GM19397 (cell line): ENCODE data around the gene CEP126.

Experiments
- ATAC-seq: cut with Tn5 transposase; IDR thresholded peaks from one replicate; pipeline ENCODE4 v1.9.1; 2021; ENCODE audit warnings: mild to moderate bottlenecking, moderate library complexity; ENCODE audit not compliant: unreplicated experiment

CEP126 gene

GRCh38 chr11:101914738-101915426, at the start of gene CEP126:
Gene CEP126 (plus strand): TSS chr11:101915010. CDS start chr11:101915285, 275 bp downstream.
- ATAC-seq, result peak; percentile 100

- no peak for ATAC-seq
These were observed 48.0 kb upstream of the CEP126 start for GRCh38 chr11:101866619-101867491.

- ATAC-seq, result no peak
These were observed 46.9 kb upstream of the CEP126 start for GRCh38 chr11:101867951-101868350.

GRCh38 chr11:101870510-101870909, 44.3 kb upstream of the CEP126 start:
- no peak for ATAC-seq

GRCh38 chr11:101872171-101872882, 42.5 kb upstream of the CEP126 start:
- no peak for ATAC-seq

GRCh38 chr11:101880222-101880621, 34.6 kb upstream of the CEP126 start:
- ATAC-seq, result no peak

- ATAC-seq, result no peak
These were observed 33.2 kb upstream of the CEP126 start for GRCh38 chr11:101881586-101881985.

- ATAC-seq, result no peak
These were observed 29.2 kb upstream of the CEP126 start for GRCh38 chr11:101885631-101886030.

GRCh38 chr11:101889767-101890166, 25.0 kb upstream of the CEP126 start:
- no peak for ATAC-seq

GRCh38 chr11:101894505-101894904, 20.3 kb upstream of the CEP126 start:
- ATAC-seq, result no peak

GRCh38 chr11:101907815-101908214, 7.0 kb upstream of the CEP126 start:
- ATAC-seq, result no peak

- no peak for ATAC-seq
These were observed 5.7 kb upstream of the CEP126 start for GRCh38 chr11:101909087-101909486.

GRCh38 chr11:101912823-101913284, 2.0 kb upstream of the CEP126 start:
- no peak for ATAC-seq

- no peak for ATAC-seq
These were observed 1.2 kb upstream of the CEP126 start for GRCh38 chr11:101913656-101914055.

GRCh38 chr11:101914341-101914737, 471 bp upstream of the CEP126 start:
- ATAC-seq, result no peak

GRCh38 chr11:101915791-101916291, 1.0 kb downstream of the CEP126 start:
- no peak for ATAC-seq

GRCh38 chr11:101916422-101916821, 1.6 kb downstream of the CEP126 start, which contains the start of gene ANGPTL5:
Gene ANGPTL5 (minus strand): TSS chr11:101916522. CDS start chr11:101907909, 8,613 bp downstream.
- ATAC-seq, result no peak

- no peak for ATAC-seq
These were observed 2.4 kb downstream of the CEP126 start for GRCh38 chr11:101917226-101917625.

- no peak for ATAC-seq
These were observed 6.2 kb downstream of the CEP126 start for GRCh38 chr11:101920992-101921391.

GRCh38 chr11:101923554-101923953, 8.7 kb downstream of the CEP126 start:
- ATAC-seq, result no peak

GRCh38 chr11:101929294-101929915, 14.6 kb downstream of the CEP126 start:
- ATAC-seq, result no peak
